Adipose tissue (tissue), 3 donors: ENCODE results near the gene USP1. TPM values are rescaled to one million over a fixed set of nuclear protein-coding genes. Genes with fewer than 3 reads are reported as not detected.

Source experiments
- H3K27ac ChIP-seq: one replicate; pipeline ENCODE4 v1.5.1; 2013; ENCODE audit warnings: low read depth, low read length
- WGBS, 3 donors: extraction: QIAGEN DNeasy Blood & Tissue Kit; methylation state at CpG; one replicate each; pipeline ENCODE4 v1.1.7; 2013; 5-methylcytosine and 5-hydroxymethylcytosine counted together
- polyA plus RNA-seq, 3 donors: library from polyadenylated mRNA; stranded (reverse); fragments of 200-250 nt; gene quantifications; one replicate each; pipeline ENCODE4 v1.2.3, GENCODE V29; 2013
- donor health status: healthy with polysubstance abuse.
- donor health status: Bipolar disorder and iron deficiency.
- donor health status: healthy.

The USP1 gene
- polyA plus RNA-seq, 3 donors, result 8.3 to 18.1 (median 8.5) TPM

- no peak overlapping the region for H3K27ac ChIP-seq
- WGBS, 3 donors, result 70 to 81% (median 77%) methylated on average over 4 of the region's 4 CpGs
Measured at GRCh38 chr1:62424411-62424810, 12.4 kb upstream of the USP1 start.

- no peak overlapping the region for H3K27ac ChIP-seq
- 84 to 87% (median 86%) methylated on average over 5 of the region's 5 CpGs for WGBS, 3 donors
Measured at GRCh38 chr1:62425041-62425440, 11.8 kb upstream of the USP1 start.

- H3K27ac ChIP-seq, result no peak overlapping the region
- WGBS, 3 donors, result 16 to 54% (median 16%) methylated on average over 3 of the region's 3 CpGs
Measured at GRCh38 chr1:62426237-62426636, 10.6 kb upstream of the USP1 start.

GRCh38 chr1:62426794-62427193 lies 10.1 kb upstream of the USP1 start:
- no peak overlapping the region for H3K27ac ChIP-seq
- WGBS, 3 donors, result 81 to 94% (median 83%) methylated on average over 1 of the region's 1 CpG

GRCh38 chr1:62428351-62428750 lies 8.5 kb upstream of the USP1 start:
- no peak overlapping the region for H3K27ac ChIP-seq
- 71 to 80% (median 79%) methylated on average over 4 of the region's 4 CpGs for WGBS, 3 donors

GRCh38 chr1:62429581-62429980 lies 7.3 kb upstream of the USP1 start:
- no peak overlapping the region for H3K27ac ChIP-seq
- WGBS, 3 donors, result 94 to 97% (median 97%) methylated on average over 2 of the region's 2 CpGs

GRCh38 chr1:62433861-62434617 lies 2.8 kb upstream of the USP1 start:
- WGBS, 3 donors, result 82 to 86% (median 82%) methylated on average over 10 of the region's 10 CpGs
- no peak overlapping the region for H3K27ac ChIP-seq

GRCh38 chr1:62434618-62435001 lies 2.2 kb upstream of the USP1 start:
- no peak overlapping the region for H3K27ac ChIP-seq
- WGBS, 3 donors, result 92 to 95% (median 93%) methylated on average over 12 of the region's 12 CpGs

GRCh38 chr1:62435231-62436038 lies 1.4 kb upstream of the USP1 start:
- H3K27ac ChIP-seq, result peak overlapping the region; percentile 85
- WGBS, 3 donors, result 48 to 52% (median 50%) methylated on average over 31 of the region's 31 CpGs

GRCh38 chr1:62436039-62436465 lies 797 bp upstream of the USP1 start:
- H3K27ac ChIP-seq, result peak overlapping the region; percentile 85
- 0 to 1% (median 1%) methylated on average over 45 of the region's 45 CpGs for WGBS, 3 donors

- 0 to 1% (median 1%) methylated on average over 55 to 68 of the region's 68 CpGs for WGBS, 3 donors
- H3K27ac ChIP-seq, result peak overlapping the region; percentile 38
Measured at GRCh38 chr1:62437273-62437940, 558 bp downstream of the USP1 start.

GRCh38 chr1:62438163-62438562 lies 1.3 kb downstream of the USP1 start:
- 1 to 2% (median 2%) methylated on average over 7 of the region's 7 CpGs for WGBS, 3 donors
- H3K27ac ChIP-seq, result no peak overlapping the region

- 38 to 70% (median 68%) methylated on average over 4 of the region's 4 CpGs for whole genome bisulfite sequencing, 3 donors
- H3K27ac ChIP-seq, result no peak overlapping the region
Measured at GRCh38 chr1:62439652-62440371, 3.0 kb downstream of the USP1 start.

- no peak overlapping the region for H3K27ac ChIP-seq
- 60 to 95% (median 76%) methylated on average over 1 of the region's 1 CpG for WGBS, 3 donors
Measured at GRCh38 chr1:62444701-62445100, 7.9 kb downstream of the USP1 start.

- WGBS, 3 donors, result 91 to 93% (median 93%) methylated on average over 3 of the region's 3 CpGs
- H3K27ac ChIP-seq, result no peak overlapping the region
Measured at GRCh38 chr1:62448221-62448933, 11.5 kb downstream of the USP1 start.

- H3K27ac ChIP-seq, result no peak overlapping the region
- WGBS, 3 donors, result 88 to 93% (median 91%) methylated on average over 2 of the region's 2 CpGs
Measured at GRCh38 chr1:62450301-62450700, 13.5 kb downstream of the USP1 start.

GRCh38 chr1:62452951-62453350 lies 16.1 kb downstream of the USP1 start:
- no peak overlapping the region for H3K27ac ChIP-seq
- 90 to 100% (median 94%) methylated on average over 1 of the region's 1 CpG for WGBS, 3 donors

- WGBS, 3 donors, result 81 to 85% (median 84%) methylated on average over 7 of the region's 7 CpGs
- H3K27ac ChIP-seq, result no peak overlapping the region
Measured at GRCh38 chr1:62457955-62458354, 21.1 kb downstream of the USP1 start.
